OCI-LY3 (cell line): ENCODE measurements around the gene RNF112.

Experiments
- H2AFZ ChIP-seq: fragments of 200-600, 300-600 bp; shearing (Covaris generic); 2 replicates; pipeline ENCODE4 v1.6.0; 2014; ENCODE audit warnings: antibody characterized with exemption, low read depth, low read length
- H3K27ac ChIP-seq: fragments of 200-600, 300-600 bp; sonication (generic); 2 replicates; pipeline ENCODE4 v1.5.1; 2014; ENCODE audit warnings: mild to moderate bottlenecking, low read length, moderate library complexity, mixed read lengths
- H3K27me3 ChIP-seq: fragments of 200-600, 300-600 bp; sonication (generic); 2 replicates; pipeline ENCODE4 v1.6.1; 2014; ENCODE audit warnings: low read depth, low read length, mixed read lengths
- H3K36me3 ChIP-seq: fragments of 200-600, 300-600 bp; sonication (generic); replicated peaks from 2 replicates; pipeline ENCODE3; 2014; ENCODE audit warnings: low read depth, low read length, mixed read lengths
- H3K4me1 ChIP-seq: fragments of 300-600, 200-600 bp; sonication (generic); 2 replicates; pipeline ENCODE4 v1.6.1; 2014; ENCODE audit warnings: low read length, mixed read lengths
- H3K4me2 ChIP-seq: fragments of 200-600, 300-600 bp; sonication (generic); 2 replicates; pipeline ENCODE4 v1.6.1; 2014; ENCODE audit warnings: low read length, mixed read lengths
- H3K4me3 ChIP-seq: fragments of 300-600, 200-600 bp; sonication (generic); 2 replicates; pipeline ENCODE4 v1.5.1; 2014; ENCODE audit warnings: antibody characterized with exemption, mild to moderate bottlenecking, low read length, moderate library complexity
- H3K79me2 ChIP-seq: fragments of 300-600, 200-600 bp; shearing (Covaris generic); 2 replicates; pipeline ENCODE4 v1.6.1; 2014; ENCODE audit warnings: mild to moderate bottlenecking, low read length, mixed read lengths
- H3K9ac ChIP-seq: fragments of 300-600, 200-600 bp; shearing (Covaris generic); 2 replicates; pipeline ENCODE4 v1.6.0; 2014; ENCODE audit warnings: mild to moderate bottlenecking, low read length, moderate library complexity
- H3K9me3 ChIP-seq: fragments of 200-600, 300-600 bp; shearing (Covaris generic); 2 replicates; pipeline ENCODE4 v1.6.1; 2014; ENCODE audit warnings: low read length, mixed read lengths; ENCODE audit not compliant: insufficient read depth
- H4K20me1 ChIP-seq: fragments of 200-600, 300-600 bp; sonication (generic); 2 replicates; pipeline ENCODE4 v1.6.1; 2016; ENCODE audit warnings: low read length, mixed read lengths; ENCODE audit not compliant: insufficient read depth
- CTCF ChIP-seq: fragments of 200-600, 300-600 bp; sonication (generic); IDR thresholded peaks from 2 replicates; pipeline ENCODE4 v1.5.1; 2014; ENCODE audit warnings: antibody characterized with exemption, low read length, low read depth
- EZH2phosphoT487 ChIP-seq: fragments of 200-600 bp; shearing (Covaris generic); IDR thresholded peaks from 2 replicates; pipeline ENCODE4 v1.6.1; 2018; ENCODE audit warnings: antibody characterized with exemption, mixed run types, low read depth

RNF112 gene

DNA sequence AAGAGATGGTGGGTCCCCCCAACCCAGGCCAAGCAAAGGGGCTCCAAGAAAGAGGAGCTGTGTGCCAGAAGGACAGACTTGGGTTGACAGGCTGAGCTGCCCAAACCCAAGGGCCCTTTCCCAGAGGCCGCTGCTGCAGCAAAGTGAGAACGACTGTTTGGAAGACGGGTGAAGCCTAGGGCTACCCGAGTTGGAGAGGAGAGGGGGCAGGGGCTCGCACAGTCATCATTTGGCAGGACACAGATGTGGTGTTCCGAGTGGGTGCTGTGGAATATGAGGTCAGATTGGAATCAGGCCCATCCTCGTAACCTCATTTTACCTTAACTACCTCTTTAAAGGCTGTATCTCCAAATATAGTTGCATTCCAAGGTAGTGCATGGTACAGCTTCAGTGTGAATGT lies 18.7 kb upstream of the RNF112 start:
- Histone ChIP-seq H3K27me3 (no peaks in the 10 kb centered on the region), H3K4me1 (0 out of 2 replicates have a peak, but pooled peaks cover under 1% of the 10 kb centered on the region), H3K79me2 (no peaks in the 10 kb centered on the region), H3K4me2 (no peak overlapping the region), H3K9me3 (no peaks in the 10 kb centered on the region), H3K4me3 (no peak overlapping the region), H2AFZ (no peak overlapping the region), H4K20me1 (no peaks in the 10 kb centered on the region), H3K36me3 (no peaks in the 10 kb centered on the region), H3K9ac (no peak overlapping the region), H3K27ac (no peak overlapping the region)
- TF ChIP-seq CTCF = no peak
- no peak for TF ChIP-seq EZH2phosphoT487

GRCh38 chr17:19397556-19398041 lies 13.4 kb upstream of the RNF112 start:
- Histone ChIP-seq H3K36me3 (no peaks in the 10 kb centered on the region), H3K4me1 (peaks cover 7% of the 10 kb centered on the region), H3K4me2 (peak overlapping the region; percentile 28; the same call in 1 of the 2 replicates), H3K4me3 (no peak overlapping the region), H3K9ac (no peak overlapping the region), H3K9me3 (no peaks in the 10 kb centered on the region), H3K27ac (no peak overlapping the region), H4K20me1 (no peaks in the 10 kb centered on the region), H3K79me2 (no peaks in the 10 kb centered on the region), H3K27me3 (no peaks in the 10 kb centered on the region), H2AFZ (no peak overlapping the region)
- TF ChIP-seq EZH2phosphoT487 (no peak), CTCF (peak; percentile 51)

- no peak for TF ChIP-seq CTCF
- no peak for TF ChIP-seq EZH2phosphoT487
- no peaks in the 10 kb centered on the region for H3K27me3 ChIP-seq
- peaks cover 7% of the 10 kb centered on the region for H3K4me1 ChIP-seq
- no peaks in the 10 kb centered on the region for H3K9me3 ChIP-seq
- H2AFZ ChIP-seq = no peak overlapping the region
- no peak overlapping the region for H3K27ac ChIP-seq
- H3K36me3 ChIP-seq = no peaks in the 10 kb centered on the region
- no peaks in the 10 kb centered on the region for H4K20me1 ChIP-seq
- no peak overlapping the region for H3K9ac ChIP-seq
- H3K4me3 ChIP-seq = no peak overlapping the region
- no peaks in the 10 kb centered on the region for H3K79me2 ChIP-seq
- no peak overlapping the region for H3K4me2 ChIP-seq
Observed at GRCh38 chr17:19398301-19399181, 12.5 kb upstream of the RNF112 start.

DNA sequence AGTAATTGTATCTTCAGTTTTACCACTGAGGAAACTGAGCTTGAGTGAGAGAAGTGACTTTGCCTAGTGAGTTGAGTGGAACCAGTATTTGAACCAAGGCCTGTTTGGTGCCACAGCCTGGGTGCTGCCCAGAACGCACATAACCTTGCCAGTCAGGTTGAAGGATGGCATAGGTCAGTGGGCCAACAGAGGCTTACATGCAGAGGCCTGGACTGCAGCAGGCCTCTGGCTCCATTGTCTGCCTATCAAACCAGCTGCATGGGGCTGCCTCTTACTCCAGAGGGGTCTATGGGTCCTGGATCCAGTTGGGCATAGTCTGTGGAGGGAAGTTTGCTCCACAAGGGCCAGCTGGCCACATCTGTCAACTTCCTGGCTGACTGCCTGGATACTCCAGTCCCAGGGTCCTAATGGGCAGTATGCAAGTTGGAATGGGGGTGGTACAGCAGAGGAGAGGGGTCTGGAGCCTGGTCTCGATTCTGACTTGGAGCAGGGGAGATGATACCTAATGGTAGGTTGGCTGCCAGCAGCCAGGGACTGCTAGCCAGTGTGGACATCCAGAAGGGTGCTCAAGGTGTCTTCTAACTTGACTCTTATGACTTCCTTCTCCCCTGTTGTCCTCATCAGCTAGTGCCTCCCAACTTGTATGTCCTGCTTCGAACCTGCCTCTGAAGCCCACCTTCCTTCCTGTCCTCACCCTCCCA lies 11.1 kb upstream of the RNF112 start:
- Histone ChIP-seq H3K4me1 (peaks cover 7% of the 10 kb centered on the region), H3K4me3 (no peak overlapping the region), H3K27me3 (no peaks in the 10 kb centered on the region), H2AFZ (no peak overlapping the region), H4K20me1 (no peaks in the 10 kb centered on the region), H3K79me2 (no peaks in the 10 kb centered on the region), H3K36me3 (no peaks in the 10 kb centered on the region), H3K9me3 (no peaks in the 10 kb centered on the region), H3K27ac (no peak overlapping the region), H3K9ac (no peak overlapping the region), H3K4me2 (no peak overlapping the region)
- no peak for TF ChIP-seq CTCF
- TF ChIP-seq EZH2phosphoT487 = no peak
